Thyroid gland (tissue), 4 donors: ENCODE results near the gene CYP2D6.

ENCODE experiments used
- POLR2A ChIP-seq, 2 donors: fragments of 450-650 bp; IDR thresholded peaks; one replicate each; pipeline ENCODE4 v1.6.1; 2017; ENCODE audit warnings: antibody characterized with exemption in 2 of 2, mild to moderate bottlenecking in 2 of 2, moderate library complexity in 1 of 2
- TF ChIP-seq, protein P1 (sequence below), 6 experiments: fragments of 200-600 bp in 3 of 6; fragments of 450-650 bp in 3 of 6; sonication (generic) in 3 of 6; IDR thresholded peaks; one replicate each; pipeline ENCODE4 v1.5.1; 2016 to 2019; ENCODE audit warnings: antibody characterized with exemption in 6 of 6, mild to moderate bottlenecking in 2 of 6, inconsistent platforms in 1 of 6, moderate library complexity in 1 of 6

DNA sequence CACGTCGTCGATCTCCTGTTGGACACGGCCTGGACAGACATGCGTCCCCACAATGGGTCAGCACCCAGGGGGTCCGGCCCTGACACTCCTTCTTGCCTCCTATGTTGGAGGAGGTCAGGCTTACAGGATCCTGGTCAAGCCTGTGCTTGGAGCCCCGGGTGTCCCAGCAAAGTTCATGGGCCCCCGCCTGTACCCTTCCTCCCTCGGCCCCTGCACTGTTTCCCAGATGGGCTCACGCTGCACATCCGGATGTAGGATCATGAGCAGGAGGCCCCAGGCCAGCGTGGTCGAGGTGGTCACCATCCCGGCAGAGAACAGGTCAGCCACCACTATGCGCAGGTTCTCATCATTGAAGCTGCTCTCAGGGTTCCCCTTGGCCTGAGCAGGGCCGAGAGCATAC is 3.0 kb downstream of the CYP2D6 start:
- TF ChIP-seq POLR2A (IDR thresholded peaks at IDR 0.05) = no peak
- TF ChIP-seq, protein P1, sequence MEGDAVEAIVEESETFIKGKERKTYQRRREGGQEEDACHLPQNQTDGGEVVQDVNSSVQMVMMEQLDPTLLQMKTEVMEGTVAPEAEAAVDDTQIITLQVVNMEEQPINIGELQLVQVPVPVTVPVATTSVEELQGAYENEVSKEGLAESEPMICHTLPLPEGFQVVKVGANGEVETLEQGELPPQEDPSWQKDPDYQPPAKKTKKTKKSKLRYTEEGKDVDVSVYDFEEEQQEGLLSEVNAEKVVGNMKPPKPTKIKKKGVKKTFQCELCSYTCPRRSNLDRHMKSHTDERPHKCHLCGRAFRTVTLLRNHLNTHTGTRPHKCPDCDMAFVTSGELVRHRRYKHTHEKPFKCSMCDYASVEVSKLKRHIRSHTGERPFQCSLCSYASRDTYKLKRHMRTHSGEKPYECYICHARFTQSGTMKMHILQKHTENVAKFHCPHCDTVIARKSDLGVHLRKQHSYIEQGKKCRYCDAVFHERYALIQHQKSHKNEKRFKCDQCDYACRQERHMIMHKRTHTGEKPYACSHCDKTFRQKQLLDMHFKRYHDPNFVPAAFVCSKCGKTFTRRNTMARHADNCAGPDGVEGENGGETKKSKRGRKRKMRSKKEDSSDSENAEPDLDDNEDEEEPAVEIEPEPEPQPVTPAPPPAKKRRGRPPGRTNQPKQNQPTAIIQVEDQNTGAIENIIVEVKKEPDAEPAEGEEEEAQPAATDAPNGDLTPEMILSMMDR (IDR thresholded peaks at IDR 0.05) = no peak
